ENCODE data around the gene CPNE1. TPM values are rescaled to one million over a fixed set of nuclear protein-coding genes. Genes with fewer than 3 reads are reported as not detected.

CPNE1 gene
- total RNA-seq, 8 experiments from 2014 or later, result 88.8 to 205 (median 124) TPM

DNA sequence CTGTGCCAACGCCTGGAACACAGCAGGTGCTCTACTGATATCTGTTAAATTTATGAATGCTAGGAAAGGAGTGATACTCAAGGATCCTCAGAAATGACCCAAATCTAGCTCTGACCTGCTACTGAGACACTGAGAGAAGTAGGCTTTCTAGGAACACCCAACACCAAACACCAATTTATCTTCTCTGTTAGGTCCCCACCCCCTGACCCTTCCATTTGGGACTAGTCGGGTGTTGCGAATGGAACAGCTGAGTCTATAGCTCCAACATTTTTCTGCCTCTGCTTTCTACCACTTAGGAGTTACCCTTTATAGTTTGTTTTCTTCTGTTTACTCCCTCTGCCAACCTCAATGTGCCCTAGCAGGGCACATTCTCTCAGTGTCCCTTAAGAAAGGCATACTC lies 24.0 kb downstream of the CPNE1 start:
- ATAC-seq (replicated peaks in 6 of 8), result no peak
- H3K4me3 ChIP-seq, result no peak overlapping the region
- no peak overlapping the region for H3K27ac ChIP-seq
- in situ Hi-C loops (cut with MboI; ENCODE audit: low pct_unique_long_range_greater_than_20kb in 2 of 9, low sequenced_read_pairs in 9 of 9, unreplicated experiment in 9 of 9), result no loop called here
- H3K4me1 ChIP-seq (replicated peaks in 1 of 2), result no peaks in the 10 kb centered on the region
- WGBS, 10 experiments, result 71 to 100% (median 84%) methylated on average over 1 to 3 of the region's 3 CpGs; no CpG with 5 or more reads in 2 of the 10 experiments

DNA sequence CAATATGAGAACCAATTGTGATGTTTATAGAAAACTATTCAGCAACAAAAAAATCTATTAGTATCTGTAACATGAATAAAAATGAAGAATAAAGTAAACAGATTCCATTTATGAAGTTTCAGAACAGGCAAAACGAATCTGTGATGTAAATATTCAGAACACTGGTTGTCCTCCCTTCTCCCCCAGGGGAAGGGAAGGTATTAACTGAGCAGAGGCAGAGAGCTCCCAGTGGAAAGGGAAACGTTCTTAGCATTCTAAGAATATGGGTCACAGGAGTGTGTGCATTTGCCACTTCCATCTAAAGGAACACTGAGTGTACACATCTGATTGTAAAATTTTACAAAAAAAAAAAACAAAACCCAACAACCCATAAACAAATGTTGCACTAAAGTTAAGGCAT lies 25.9 kb downstream of the CPNE1 start:
- Histone ChIP-seq H3K27ac (no peak overlapping the region), H3K4me3 (no peak overlapping the region), H3K4me1 (replicated peaks in 1 of 2) (no peaks in the 10 kb centered on the region)
- 0 to 100% (median 72%) methylated on average over 1 to 2 of the region's 2 CpGs; no CpG with 5 or more reads in 3 of the 10 experiments for WGBS, 10 experiments
- in situ Hi-C loops (cut with MboI; ENCODE audit: low pct_unique_long_range_greater_than_20kb in 2 of 9, low sequenced_read_pairs in 9 of 9, unreplicated experiment in 9 of 9), result no loop called here
- peak in 3 of 8 experiments; percentile 79 to 80 (median 79) for ATAC-seq (replicated peaks in 6 of 8)

DNA sequence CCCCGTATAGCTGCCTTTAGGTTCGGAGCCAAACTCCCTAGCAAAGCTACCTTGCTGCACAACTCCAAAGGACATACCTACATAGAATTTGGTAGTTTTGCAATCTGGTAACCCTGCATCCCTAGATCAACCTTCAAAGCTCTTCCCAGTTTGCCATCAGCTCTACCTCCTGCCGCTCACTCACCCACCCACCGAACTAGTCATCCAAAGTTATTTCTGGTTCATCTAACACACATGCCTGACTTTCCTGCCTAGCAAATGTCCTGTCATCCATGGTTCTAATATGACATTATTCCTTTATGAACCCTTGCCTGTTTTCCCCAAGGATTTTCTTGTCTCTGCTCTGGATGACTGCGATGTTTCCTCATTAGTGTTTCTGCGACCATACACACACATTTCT lies 27.4 kb downstream of the CPNE1 start:
- H3K4me3 ChIP-seq, result no peak overlapping the region
- in situ Hi-C loops (cut with MboI; ENCODE audit: low pct_unique_long_range_greater_than_20kb in 2 of 9, low sequenced_read_pairs in 9 of 9, unreplicated experiment in 9 of 9), result no loop called here
- no peak for ATAC-seq (replicated peaks in 6 of 8)
- H3K27ac ChIP-seq, result no peak overlapping the region
- 83 to 100% (median 100%) methylated on average over 1 to 6 of the region's 6 CpGs; no CpG with 5 or more reads in 1 of the 10 experiments for WGBS, 10 experiments
- no peaks in the 10 kb centered on the region for H3K4me1 ChIP-seq (replicated peaks in 1 of 2)

DNA sequence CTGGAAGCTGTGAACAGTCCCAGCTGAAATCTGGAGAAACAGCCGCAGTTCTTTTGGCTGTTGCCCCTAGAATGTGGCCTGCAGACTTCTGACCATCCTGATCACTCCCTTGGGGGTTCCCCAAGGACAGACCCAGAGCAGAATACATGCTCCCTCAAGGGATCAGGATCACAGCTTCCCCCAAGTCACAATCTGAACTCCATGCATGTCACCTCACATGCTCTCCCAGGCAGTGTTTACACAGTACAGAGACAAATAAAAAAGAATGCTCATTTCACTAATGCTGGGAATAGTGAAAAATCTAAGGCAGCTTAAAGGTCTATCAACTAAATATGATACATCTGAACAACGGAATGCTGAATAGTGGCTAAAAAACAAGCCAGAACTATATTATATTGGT lies 28.6 kb downstream of the CPNE1 start:
- no peak overlapping the region for H3K4me3 ChIP-seq
- in situ Hi-C loops (cut with MboI; ENCODE audit: low pct_unique_long_range_greater_than_20kb in 2 of 9, low sequenced_read_pairs in 9 of 9, unreplicated experiment in 9 of 9), result no loop called here
- peak in 1 of 8 experiments; percentile 36 for ATAC-seq (replicated peaks in 6 of 8)
- H3K27ac ChIP-seq, result no peak overlapping the region
- H3K4me1 ChIP-seq (replicated peaks in 1 of 2), result no peaks in the 10 kb centered on the region
- WGBS, 10 experiments, result 25 to 100% (median 96%) methylated on average over 1 to 2 of the region's 2 CpGs; no CpG with 5 or more reads in 2 of the 10 experiments

DNA sequence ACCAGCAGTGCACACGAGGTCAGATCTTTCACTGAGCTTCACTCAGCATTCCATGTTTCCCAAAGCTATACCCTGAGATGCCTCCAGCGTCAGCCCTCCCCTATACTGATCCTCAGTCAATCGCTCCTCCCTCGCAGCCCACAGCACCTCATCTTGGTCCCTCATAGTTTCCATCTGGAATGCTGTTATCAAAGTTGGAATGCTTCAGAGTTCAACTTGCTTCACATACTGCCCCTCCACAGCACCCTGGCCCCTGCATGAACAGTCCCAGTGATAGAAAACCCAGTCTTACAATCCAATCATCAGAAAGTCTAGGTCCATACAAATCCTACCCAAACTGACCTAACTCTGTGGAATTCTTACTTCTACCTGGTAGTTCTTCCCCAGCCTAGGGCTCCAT lies 29.0 kb downstream of the CPNE1 start:
- Histone ChIP-seq H3K4me3 (no peak overlapping the region), H3K27ac (no peak overlapping the region), H3K4me1 (replicated peaks in 1 of 2) (no peaks in the 10 kb centered on the region)
- WGBS, 10 experiments, result 64 to 100% (median 92%) methylated on average over 2 to 4 of the region's 4 CpGs; no CpG with 5 or more reads in 3 of the 10 experiments
- ATAC-seq (replicated peaks in 6 of 8), result peak in 1 of 8 experiments; percentile 39
- in situ Hi-C loops (cut with MboI; ENCODE audit: low pct_unique_long_range_greater_than_20kb in 2 of 9, low sequenced_read_pairs in 9 of 9, unreplicated experiment in 9 of 9), result no loop called here

DNA sequence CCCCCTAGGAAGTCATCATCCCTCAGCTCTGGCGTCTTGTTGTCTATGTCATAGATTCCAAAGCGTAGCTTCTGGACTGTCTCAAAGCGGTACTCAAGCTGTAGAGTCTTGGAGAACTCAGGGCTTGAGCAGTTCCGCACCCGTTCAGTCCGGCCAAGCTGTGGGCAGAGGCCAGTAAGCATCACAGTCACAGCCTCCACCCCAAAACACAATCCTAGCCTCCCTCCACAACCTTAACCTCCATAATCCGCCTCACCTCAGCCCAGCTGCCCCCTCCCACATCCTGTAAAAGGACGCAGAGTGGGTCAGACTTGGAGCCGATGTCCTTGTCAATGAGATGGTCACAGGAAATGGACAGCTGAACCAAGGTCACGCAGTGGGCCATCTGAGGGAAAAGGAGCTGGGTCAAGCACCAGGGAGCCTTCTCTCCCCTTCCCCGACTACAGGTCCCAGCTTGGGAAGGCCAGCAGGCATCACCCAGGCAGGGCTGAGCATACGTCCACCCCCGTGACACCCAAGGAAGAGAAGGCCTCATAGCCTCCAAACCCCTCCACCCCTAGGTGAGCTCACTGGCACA lies 32.1 kb downstream of the CPNE1 start:
- ATAC-seq (replicated peaks in 6 of 8), result no peak
- Histone ChIP-seq H3K4me1 (replicated peaks in 1 of 2) (no peaks in the 10 kb centered on the region), H3K27ac (no peak overlapping the region), H3K4me3 (no peak overlapping the region)
- 87 to 100% (median 94%) methylated on average over 2 to 6 of the region's 13 CpGs; no CpG with 5 or more reads in 3 of the 10 experiments for WGBS, 10 experiments
- in situ Hi-C loops (cut with MboI; ENCODE audit: low pct_unique_long_range_greater_than_20kb in 2 of 9, low sequenced_read_pairs in 9 of 9, unreplicated experiment in 9 of 9), result no loop called here

DNA sequence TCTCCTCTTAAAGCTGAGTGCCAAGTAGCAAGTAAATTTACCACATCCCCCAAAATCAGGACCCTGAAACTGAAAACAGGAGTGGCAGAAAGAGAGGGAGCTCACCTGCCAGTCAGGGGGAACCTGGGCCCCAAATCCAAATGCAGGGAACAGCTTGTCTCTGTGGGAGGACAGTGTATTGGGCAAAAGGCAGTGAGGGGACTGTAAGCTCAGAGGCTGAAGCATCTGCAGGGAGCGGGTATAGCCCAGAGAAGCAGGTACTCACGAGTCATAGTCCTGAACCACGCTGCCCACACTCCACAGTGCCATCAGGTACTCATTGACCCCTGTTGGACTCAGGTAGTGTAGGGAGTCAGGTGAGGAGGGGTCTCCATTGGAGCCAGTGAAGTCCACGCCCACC lies 34.1 kb downstream of the CPNE1 start:
- WGBS, 10 experiments, result 86 to 100% (median 100%) methylated on average over 1 to 3 of the region's 4 CpGs; no CpG with 5 or more reads in 5 of the 10 experiments
- Histone ChIP-seq H3K4me1 (replicated peaks in 1 of 2) (no peaks in the 10 kb centered on the region), H3K27ac (no peak overlapping the region), H3K4me3 (no peak overlapping the region)
- in situ Hi-C loops (cut with MboI; ENCODE audit: low pct_unique_long_range_greater_than_20kb in 2 of 9, low sequenced_read_pairs in 9 of 9, unreplicated experiment in 9 of 9), result no loop called here
- ATAC-seq (replicated peaks in 6 of 8), result peak in 1 of 8 experiments; percentile 14

DNA sequence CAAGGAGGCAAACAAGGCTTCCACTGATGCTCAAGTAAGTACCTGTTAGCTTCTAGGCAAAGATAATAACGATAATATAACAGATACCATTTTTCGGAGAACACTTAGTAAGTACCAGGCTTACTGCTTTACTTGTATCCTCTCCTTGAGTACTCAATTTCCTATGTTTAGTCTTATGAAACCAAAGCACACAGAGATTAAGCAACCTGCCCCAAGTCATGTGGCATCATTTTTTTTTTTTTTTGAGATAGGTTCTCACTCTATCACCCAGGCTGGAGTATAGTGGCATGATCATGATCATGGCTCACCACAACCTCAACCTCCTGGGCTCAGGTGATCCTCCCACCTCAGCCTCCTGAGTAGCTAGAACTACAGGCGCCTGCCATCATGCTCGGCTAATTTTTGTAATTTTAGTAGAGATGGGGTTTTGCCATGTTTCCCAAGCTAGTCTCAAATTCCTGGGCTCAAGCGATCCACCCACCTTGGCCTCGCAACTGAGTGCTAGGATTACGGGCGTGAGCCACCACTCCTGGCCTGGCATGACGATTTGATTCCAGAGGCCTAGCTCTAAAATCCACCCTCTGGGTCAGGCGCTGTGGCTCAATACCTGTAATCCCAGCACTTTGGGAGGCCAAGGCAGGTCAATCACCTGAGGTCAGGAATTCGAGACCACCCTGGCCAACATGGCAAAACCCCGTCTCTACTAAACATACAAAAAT lies 35.1 kb downstream of the CPNE1 start:
- 86 to 100% (median 100%) methylated on average over 1 to 6 of the region's 12 CpGs for WGBS, 10 experiments
- ATAC-seq (replicated peaks in 6 of 8), result no peak
- in situ Hi-C loops (cut with MboI; ENCODE audit: low pct_unique_long_range_greater_than_20kb in 2 of 9, low sequenced_read_pairs in 9 of 9, unreplicated experiment in 9 of 9), result no loop called here
- no peak overlapping the region for H3K27ac ChIP-seq
- no peak overlapping the region for H3K4me3 ChIP-seq
- no peaks in the 10 kb centered on the region for H3K4me1 ChIP-seq (replicated peaks in 1 of 2)

DNA sequence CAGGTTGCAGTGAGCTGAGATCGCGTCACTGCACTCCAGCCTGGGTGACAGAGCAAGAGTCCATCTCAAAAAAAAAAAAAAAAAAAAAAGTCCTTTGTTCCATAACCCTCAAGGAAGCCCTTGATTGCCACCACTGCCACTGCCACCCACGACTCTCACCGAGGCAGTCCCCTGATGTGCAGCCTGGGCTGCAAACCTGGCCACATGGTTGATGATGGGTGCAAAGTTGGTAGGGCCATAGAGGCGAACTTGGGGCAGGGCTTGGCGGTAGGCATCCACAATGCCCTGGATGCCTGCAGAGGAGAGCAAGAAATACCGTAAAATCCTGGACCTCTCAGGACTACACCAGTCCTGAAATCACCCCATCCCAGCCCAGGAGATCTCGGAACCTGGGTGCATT lies 37.6 kb downstream of the CPNE1 start:
- in situ Hi-C loops (cut with MboI; ENCODE audit: low pct_unique_long_range_greater_than_20kb in 2 of 9, low sequenced_read_pairs in 9 of 9, unreplicated experiment in 9 of 9), result no loop called here
- Histone ChIP-seq H3K27ac (no peak overlapping the region), H3K4me3 (no peak overlapping the region), H3K4me1 (replicated peaks in 1 of 2) (no peaks in the 10 kb centered on the region)
- WGBS, 10 experiments, result 80 to 100% (median 100%) methylated on average over 1 to 5 of the region's 8 CpGs; no CpG with 5 or more reads in 2 of the 10 experiments
- no peak for ATAC-seq (replicated peaks in 6 of 8)

DNA sequence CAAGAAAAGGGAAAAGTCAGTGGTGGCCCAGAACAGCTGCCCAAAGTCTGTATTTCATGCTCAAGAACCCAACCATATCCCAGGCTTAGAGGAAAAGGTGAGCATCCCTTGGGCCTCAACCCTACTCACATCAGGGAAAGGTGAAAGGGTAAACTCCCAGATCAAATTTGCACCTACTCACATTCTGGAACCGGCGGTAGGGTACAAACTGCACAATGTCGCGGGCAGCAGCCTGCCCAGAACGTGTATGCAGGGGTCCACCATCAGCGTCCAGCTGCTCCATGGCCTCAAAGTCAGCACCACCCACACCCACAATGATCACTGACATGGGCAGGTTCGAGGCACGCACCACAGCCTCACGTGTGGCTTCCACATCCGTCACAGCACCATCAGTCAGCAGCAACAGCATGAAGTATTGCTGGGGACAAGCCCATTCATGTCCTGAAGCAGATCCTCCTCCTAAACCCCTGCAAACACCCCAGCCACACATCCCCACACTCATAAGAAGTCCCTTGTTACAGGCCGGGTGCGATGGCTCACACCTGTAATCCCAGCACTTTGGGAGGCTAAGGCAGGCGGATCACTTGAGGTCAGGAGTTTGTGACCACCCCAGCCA lies 38.2 kb downstream of the CPNE1 start:
- H3K27ac ChIP-seq, result no peak overlapping the region
- WGBS, 10 experiments, result 94 to 97% (median 95%) methylated on average over 4 to 11 of the region's 13 CpGs; no CpG with 5 or more reads in 7 of the 10 experiments

DNA sequence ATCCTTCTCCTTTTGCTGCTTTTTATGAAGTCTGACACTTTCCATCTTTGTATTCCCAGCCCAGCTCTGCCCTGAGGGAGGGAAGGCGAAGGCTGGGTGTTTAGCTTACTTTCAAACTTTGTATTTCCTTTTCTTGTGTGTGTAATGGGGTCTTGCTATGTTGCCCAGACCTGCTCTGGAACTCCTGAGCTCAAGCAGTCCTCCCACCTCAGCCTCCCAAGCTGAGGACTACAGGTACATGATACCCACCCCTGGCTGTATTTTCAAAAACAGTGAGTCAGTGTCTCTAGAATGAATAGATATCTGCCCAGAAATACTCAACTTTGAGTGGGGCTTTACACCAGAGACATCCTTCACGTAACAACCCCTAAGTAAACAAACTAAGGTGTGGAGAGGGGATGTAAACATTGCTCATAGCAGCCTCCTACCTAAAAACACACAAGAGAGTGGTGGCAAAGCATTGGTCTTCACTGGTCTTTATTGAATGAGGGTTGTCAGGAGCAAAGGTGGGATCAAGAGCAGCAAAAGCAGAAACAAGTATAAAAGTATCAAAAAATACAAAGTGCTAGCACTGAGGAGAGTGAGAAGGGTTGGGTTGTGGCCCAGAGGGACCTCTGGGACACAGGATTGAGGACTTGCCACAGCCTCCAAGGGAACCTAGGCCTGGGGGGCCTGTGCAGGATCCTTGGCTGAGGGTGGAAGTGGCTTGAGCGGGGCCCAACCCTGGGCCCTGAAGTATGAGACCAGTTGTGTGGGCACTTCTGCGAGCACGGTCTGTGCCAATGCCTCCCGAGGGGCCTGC lies 38.9 kb downstream of the CPNE1 start:
- WGBS, 10 experiments, result 91 to 100% (median 100%) methylated on average over 1 to 4 of the region's 6 CpGs; no CpG with 5 or more reads in 1 of the 10 experiments
- H3K4me1 ChIP-seq (replicated peaks in 1 of 2), result no peaks in the 10 kb centered on the region
- in situ Hi-C loops (cut with MboI; ENCODE audit: low pct_unique_long_range_greater_than_20kb in 2 of 9, low sequenced_read_pairs in 9 of 9, unreplicated experiment in 9 of 9), result no loop called here
- no peak for ATAC-seq (replicated peaks in 6 of 8)
- no peak overlapping the region for H3K27ac ChIP-seq
- no peak overlapping the region for H3K4me3 ChIP-seq

More for the DNA sequence above, 38.2 kb downstream of the CPNE1 start:
- ATAC-seq (replicated peaks in 6 of 8), result no peak
- in situ Hi-C loops (cut with MboI; ENCODE audit: low pct_unique_long_range_greater_than_20kb in 2 of 9, low sequenced_read_pairs in 9 of 9, unreplicated experiment in 9 of 9), result no loop called here
- H3K4me3 ChIP-seq, result no peak overlapping the region
- no peaks in the 10 kb centered on the region for H3K4me1 ChIP-seq (replicated peaks in 1 of 2)

DNA sequence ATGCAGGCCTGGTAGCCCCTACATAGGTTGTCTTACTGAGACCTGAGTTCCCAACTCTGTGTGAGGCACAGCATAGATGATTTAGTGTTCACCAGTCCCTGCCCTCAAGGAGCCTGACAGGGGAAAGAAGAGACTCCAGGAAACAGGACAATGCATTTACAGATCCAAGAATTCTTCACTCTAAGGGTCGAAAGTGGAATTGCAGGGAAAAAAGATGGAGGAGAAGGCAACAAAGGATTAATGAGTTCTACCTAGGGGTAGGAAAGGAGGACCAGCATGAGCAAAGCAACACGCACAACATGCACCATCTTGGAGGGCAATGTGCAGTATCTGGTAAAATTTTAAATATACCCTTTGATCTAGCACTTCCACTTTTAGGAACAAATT lies 43.1 kb downstream of the CPNE1 start:
- no peak overlapping the region for H3K4me3 ChIP-seq
- no peak overlapping the region for H3K27ac ChIP-seq
- in situ Hi-C loops (cut with MboI; ENCODE audit: low pct_unique_long_range_greater_than_20kb in 2 of 9, low sequenced_read_pairs in 9 of 9, unreplicated experiment in 9 of 9), result no loop called here
- peaks cover 5 to 9% of the 10 kb centered on the region in 2 donors for H3K4me1 ChIP-seq (replicated peaks in 1 of 2)
- ATAC-seq (replicated peaks in 6 of 8), result no peak
- 14 to 100% (median 90%) methylated on average over 1 to 2 of the region's 2 CpGs; no CpG with 5 or more reads in 1 of the 10 experiments for WGBS, 10 experiments
